ENCODE data around the gene PELI2.

- TF ChIP-seq CTCF (IDR thresholded peaks at IDR 0.05; ENCODE audit: insufficient read depth, low read length, poor library complexity, severe bottlenecking), result no peak
- TF ChIP-seq EZH2phosphoT487 (conservative IDR thresholded peaks at IDR 0.05; ENCODE audit: low read length), result no peak
Observed at GRCh38 chr14:56154321-56154720, 36.1 kb downstream of the PELI2 start.

Data from SU-DHL-6 (cell line).